K562 (cell line): Measurements from ENCODE around the gene MORF4L1.

Experiments used
- CTCF ChIP-seq, 3 experiments: IDR thresholded peaks in 2 of 3; conservative IDR thresholded peaks in 1 of 3; 2 replicates each; pipeline ENCODE4 v1.5.1; 2011 to 2012; ENCODE audit warnings: low read length in 3 of 3, mild to moderate bottlenecking in 3 of 3, control low read depth in 2 of 3, improper control_type of control experiment in 1 of 3, inconsistent platforms in 1 of 3, low read depth in 1 of 3, mixed read lengths in 1 of 3, moderate library complexity in 1 of 3; ENCODE audit not compliant: insufficient read depth in 2 of 3
- CXXC5 ChIP-seq: fragments of 250-450 bp; sonication (Bioruptor Pico); IDR thresholded peaks from 2 replicates; pipeline ENCODE4 v1.8.0; 2022; ENCODE audit warnings: inconsistent platforms, mild to moderate bottlenecking, moderate library complexity
- MCM3 ChIP-seq: fragments of 450-650 bp; IDR thresholded peaks from 2 replicates; pipeline ENCODE4 v1.6.1; 2016
- MED1 ChIP-seq: sonication (generic); formaldehyde crosslinking; IDR thresholded peaks from 2 replicates; pipeline ENCODE4 v1.8.1; 2023; ENCODE audit warnings: missing genetic modification reagents, borderline replicate concordance
- MXI1 ChIP-seq: IDR thresholded peaks from 2 replicates; pipeline ENCODE4 v1.6.1; 2011; ENCODE audit warnings: low read depth, mild to moderate bottlenecking, improper control_type of control experiment, low read length
- SETDB1 ChIP-seq: IDR thresholded peaks from one replicate; pipeline ENCODE4 v1.6.1; 2012; ENCODE audit warnings: low read length, control low read depth, inconsistent platforms
- SRSF9 ChIP-seq: fragments of 200-400 bp; formaldehyde crosslinking; IDR thresholded peaks from 2 replicates; pipeline ENCODE4 v1.6.1; 2017; ENCODE audit warnings: low read depth, low read length, borderline replicate concordance
- YY1 ChIP-seq, 3 experiments: IDR thresholded peaks; 2 replicates each; pipeline ENCODE4 v1.6.1; 2011; ENCODE audit warnings: low read length in 2 of 3, mild to moderate bottlenecking in 2 of 3, moderate library complexity in 2 of 3, borderline replicate concordance in 1 of 3, control low read depth in 1 of 3, low read depth in 1 of 3; ENCODE audit not compliant: insufficient read depth in 3 of 3, insufficient replicate concordance in 2 of 3, control insufficient read depth in 1 of 3, insufficient read length in 1 of 3; ENCODE audit errors: extremely low read depth in 1 of 3
- ZHX1 ChIP-seq: fragments of 150-350 bp; conservative IDR thresholded peaks from 2 replicates; pipeline ENCODE4 v1.6.1; 2014; ENCODE audit warnings: low read length
- TF ChIP-seq, protein P1 (sequence below): sonication (generic); formaldehyde crosslinking; IDR thresholded peaks from 2 replicates; pipeline ENCODE4 v1.9.0; 2022; ENCODE audit warnings: mild to moderate bottlenecking, missing genetic modification reagents

DNA sequence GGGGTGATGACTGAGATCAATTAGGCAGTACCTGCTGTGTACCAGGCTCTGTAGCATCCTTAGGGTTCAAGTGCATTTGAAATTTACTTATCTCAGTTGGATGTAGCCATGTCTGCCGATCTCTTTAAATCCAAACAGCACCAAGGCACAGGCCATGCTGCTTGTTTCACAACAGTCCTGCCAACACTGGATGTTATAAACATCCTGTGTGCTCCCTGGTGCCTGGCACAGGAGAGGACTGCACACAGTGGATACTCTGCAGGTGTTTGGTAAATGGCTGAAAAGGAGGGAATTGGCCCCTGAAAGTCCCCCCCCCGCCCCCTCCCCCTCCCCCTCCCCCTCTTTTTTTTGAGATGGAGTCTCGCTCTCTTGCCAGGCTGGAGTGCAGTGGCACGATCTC lies 45.2 kb downstream of the MORF4L1 start:
- TF ChIP-seq MCM3 (no peak), MXI1 (no peak), SETDB1 (no peak), ZHX1 (no peak), SRSF9 (no peak), YY1 (IDR thresholded peaks at IDR 0.05; ENCODE audit: borderline replicate concordance in 1 of 3, control insufficient read depth in 1 of 3, extremely low read depth in 1 of 3, insufficient read depth in 3 of 3, insufficient read length in 1 of 3, insufficient replicate concordance in 2 of 3, low read depth in 1 of 3, low read length in 2 of 3) (no peak), CXXC5 (no peak), MED1 (CRISPR knock-in tag) (no peak), CTCF (IDR thresholded peaks at IDR 0.05 in 2 of 3, conservative IDR thresholded peaks at IDR 0.05 in 1 of 3; ENCODE audit: insufficient read depth in 2 of 3, low read depth in 1 of 3, low read length in 3 of 3) (no peak)
- TF ChIP-seq, protein P1, sequence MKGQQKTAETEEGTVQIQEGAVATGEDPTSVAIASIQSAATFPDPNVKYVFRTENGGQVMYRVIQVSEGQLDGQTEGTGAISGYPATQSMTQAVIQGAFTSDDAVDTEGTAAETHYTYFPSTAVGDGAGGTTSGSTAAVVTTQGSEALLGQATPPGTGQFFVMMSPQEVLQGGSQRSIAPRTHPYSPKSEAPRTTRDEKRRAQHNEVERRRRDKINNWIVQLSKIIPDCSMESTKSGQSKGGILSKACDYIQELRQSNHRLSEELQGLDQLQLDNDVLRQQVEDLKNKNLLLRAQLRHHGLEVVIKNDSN (CRISPR knock-in tag) = no peak
